MV-4-11 (cell line): ENCODE results near the gene FBXL5.

Experiments used
- DNase-seq: peaks from one replicate; lab custom pipeline; 2025; lab: John Stamatoyannopoulos, UW

Gene FBXL5, protein sequence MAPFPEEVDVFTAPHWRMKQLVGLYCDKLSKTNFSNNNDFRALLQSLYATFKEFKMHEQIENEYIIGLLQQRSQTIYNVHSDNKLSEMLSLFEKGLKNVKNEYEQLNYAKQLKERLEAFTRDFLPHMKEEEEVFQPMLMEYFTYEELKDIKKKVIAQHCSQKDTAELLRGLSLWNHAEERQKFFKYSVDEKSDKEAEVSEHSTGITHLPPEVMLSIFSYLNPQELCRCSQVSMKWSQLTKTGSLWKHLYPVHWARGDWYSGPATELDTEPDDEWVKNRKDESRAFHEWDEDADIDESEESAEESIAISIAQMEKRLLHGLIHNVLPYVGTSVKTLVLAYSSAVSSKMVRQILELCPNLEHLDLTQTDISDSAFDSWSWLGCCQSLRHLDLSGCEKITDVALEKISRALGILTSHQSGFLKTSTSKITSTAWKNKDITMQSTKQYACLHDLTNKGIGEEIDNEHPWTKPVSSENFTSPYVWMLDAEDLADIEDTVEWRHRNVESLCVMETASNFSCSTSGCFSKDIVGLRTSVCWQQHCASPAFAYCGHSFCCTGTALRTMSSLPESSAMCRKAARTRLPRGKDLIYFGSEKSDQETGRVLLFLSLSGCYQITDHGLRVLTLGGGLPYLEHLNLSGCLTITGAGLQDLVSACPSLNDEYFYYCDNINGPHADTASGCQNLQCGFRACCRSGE

DNA sequence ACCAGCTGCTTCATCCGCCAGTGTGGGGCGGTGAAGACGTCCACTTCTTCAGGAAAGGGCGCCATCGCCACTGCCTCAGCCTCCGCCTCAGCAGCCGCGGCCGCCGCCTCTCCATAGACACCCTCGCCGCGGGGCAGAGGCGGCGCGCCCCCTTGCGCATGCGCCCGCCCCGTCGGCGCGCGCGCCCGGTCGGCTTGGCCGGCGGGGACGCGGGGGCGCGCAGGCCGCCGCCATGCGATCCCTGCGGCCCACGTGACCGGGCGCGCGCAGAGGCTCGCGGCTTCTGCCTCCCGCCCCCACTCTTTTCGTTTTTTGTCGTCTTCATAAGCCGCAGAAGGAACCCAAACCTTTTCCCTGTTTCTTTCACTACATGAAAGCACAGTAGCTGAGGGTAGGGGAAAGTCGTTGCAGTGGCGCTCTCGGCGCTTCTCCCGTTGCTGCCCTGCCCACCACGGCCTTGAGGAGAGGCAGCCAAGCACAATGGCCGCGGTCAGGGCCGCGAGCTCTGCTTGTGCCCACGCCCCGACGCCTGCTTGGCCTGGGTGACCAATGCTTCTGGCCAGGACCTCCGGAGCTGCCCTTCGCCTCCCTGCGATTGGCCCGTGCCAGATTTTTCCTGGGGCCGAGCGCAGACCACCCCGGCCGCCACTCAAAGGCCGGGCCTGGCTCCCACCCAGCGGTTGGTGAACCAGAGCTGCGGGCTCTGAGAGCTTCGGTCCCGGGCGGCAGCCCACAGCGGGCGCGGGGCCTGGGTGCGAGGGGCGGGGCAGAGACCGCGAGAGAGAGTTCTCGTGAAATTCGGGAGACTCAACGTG is at the start of gene FBXL5:
FBXL5 (minus strand) TSS at position 135 of the 815 bp plus-strand sequence; CDS start at position 65, 70 bp downstream.
- DNase-seq = peak; percentile 71

DNA sequence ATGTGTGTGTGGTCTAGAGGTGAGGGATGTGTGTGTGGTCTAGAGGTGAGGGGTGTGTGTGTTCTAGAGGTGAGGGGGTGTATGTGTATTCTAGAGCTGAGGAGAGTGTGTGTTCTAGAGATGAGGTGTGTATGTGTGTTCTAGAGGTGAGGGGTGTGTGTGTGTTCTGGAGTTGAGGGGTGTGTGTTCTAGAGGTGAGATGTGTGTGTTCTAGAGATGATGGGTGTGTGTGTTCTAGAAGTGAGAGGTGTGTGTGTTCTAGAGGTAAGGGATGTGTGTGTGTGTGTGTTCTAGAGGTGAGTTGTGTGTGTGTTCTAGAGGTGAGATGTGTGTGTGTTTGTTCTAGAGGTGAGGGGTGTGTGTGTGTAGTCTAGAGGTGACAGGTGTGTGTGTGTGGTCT is 49.0 kb upstream of the FBXL5 start:
- no peak for DNase-seq

DNA sequence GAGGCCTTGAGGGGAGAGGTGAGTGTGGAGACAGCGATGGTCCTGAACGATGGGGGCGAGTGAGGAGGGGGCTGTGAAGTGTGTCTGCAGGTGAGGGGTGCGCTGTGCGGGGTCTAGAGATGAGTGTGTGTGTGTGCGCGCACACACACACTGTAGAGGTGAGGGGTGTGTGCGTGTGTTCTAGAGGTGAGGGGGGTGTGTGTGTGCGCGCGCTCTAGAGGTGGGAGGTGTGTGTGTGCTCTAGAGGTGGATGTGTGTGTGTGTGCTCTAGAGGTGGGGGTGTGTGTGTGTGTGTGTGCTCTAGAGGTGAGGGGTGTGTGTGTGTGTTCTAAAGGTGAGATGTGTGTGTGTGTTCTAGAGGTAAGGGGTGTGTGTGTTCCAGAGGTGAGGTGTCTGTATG is 48.3 kb upstream of the FBXL5 start:
- no peak for DNase-seq

DNA sequence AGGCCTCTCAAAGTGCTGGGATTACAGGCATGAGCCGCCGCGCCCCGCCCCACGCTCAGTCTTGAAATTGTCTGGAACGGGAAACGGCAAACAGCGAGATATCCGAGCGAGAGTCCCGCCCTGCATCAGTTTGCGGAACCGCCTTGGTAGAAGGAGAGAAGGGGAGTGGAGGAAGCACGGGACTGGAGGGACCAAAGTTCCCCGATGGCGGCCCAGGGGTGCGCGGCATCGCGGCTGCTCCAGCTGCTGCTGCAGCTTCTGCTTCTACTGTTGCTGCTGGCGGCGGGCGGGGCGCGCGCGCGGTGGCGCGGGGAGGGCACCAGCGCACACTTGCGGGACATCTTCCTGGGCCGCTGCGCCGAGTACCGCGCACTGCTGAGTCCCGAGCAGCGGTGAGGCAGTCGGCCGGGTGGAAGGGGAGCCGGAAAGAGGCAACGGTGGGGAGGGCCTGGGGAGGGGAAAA is 47.8 kb upstream of the FBXL5 start, which contains the start of gene BST1:
BST1 (plus strand) TSS at position 125 of the 463 bp plus-strand sequence; CDS start at position 205, 80 bp downstream.
- DNase-seq = peak; percentile 74

DNA sequence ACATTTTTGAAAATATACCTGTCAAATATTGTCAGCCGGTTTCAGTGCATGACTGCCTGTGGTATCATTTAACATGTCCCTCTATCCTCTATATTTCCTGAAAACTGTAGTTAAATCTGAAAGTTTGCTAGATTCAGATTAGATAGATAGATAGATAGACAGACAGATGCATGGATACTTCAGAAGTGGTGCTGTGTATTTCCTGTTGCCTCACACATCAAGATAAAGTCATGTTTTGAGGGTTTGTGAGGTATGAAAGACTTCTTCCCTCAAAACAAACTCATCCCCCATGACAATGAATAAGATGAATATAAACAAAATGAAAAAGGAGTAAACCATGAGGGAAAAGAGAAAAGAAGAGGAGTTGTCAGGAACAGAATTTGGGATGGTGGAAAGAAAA is 41.7 kb upstream of the FBXL5 start:
- DNase-seq = no peak

DNA sequence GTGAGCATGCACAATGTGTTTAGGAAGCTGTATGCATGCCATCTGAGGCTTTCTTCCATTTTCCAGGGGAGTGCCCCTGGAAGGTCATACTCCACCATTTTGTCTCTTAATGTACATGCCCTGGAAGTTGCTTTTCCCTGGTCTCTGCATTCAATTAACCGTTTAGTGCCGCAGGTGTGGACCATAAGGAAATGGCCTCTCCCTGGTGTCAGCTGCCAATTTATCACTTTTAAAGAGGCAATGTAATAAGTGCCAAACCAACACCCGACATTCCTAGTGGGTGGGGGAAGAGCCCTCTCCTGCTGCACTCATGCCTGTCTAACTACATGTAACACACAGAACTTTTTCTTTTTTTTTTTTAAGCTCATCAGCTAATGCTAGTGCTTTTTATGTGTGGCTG is 40.6 kb upstream of the FBXL5 start:
- no peak for DNase-seq

DNA sequence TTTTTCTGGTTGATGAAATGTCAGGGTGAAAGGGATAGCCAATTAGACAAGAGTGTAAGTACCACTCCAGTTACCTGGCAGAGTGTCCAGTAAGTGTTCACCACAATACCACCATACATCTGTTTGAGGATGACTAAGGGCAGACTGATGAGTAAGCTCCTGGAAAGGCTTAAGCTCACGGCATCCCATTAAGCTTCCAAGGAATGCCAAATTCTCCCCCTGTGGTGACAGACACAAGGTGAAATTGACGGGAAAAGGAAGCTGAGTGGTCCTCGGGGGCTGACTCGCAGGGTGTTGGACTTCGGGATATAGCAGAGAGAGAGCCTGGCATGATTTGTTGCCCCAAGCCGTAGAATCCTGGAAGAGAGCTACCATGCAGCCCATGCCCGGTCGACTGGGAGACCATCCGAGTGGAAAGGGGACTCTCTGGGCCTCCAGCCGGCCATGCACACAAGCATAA is 40.1 kb upstream of the FBXL5 start:
- peak; percentile 21 for DNase-seq

DNA sequence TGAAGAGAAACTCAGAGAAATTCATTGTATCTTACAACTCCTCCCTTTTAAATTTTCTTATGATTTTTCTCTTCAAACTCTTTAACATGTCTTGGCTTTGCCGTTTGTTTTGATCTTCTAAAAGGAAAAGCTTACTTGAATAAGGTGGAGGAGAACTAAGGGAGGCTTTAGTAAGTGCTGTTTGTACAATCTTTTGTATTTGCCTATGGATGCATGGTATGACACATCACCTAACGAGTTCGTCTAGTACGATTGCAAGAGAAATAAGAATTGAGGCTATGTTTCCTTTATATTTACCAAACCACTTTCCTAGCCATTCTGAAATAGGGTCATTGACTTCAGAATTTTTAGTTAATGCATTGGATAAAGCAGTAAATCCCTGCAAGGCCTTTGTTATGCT is 39.3 kb upstream of the FBXL5 start:
- DNase-seq = no peak

DNA sequence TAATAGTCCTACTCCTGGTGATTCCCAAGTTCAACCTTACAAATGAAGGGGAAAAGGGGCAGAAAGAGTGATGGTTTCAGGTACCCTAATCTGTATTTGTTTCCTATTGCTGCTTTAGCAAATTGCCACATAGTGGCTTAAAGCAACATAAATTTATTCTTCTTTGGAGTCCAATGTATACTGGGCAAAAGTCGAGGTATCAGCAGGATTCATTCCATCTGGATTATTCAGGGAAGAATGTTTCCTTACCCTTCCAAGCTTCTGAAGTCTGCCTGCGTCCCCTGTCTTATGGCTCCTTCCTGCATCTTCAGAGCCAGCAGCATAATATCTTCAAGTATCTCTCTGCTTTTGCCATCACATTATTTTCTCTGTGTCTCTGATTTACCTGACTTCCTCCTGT is 37.4 kb upstream of the FBXL5 start:
- no peak for DNase-seq

DNA sequence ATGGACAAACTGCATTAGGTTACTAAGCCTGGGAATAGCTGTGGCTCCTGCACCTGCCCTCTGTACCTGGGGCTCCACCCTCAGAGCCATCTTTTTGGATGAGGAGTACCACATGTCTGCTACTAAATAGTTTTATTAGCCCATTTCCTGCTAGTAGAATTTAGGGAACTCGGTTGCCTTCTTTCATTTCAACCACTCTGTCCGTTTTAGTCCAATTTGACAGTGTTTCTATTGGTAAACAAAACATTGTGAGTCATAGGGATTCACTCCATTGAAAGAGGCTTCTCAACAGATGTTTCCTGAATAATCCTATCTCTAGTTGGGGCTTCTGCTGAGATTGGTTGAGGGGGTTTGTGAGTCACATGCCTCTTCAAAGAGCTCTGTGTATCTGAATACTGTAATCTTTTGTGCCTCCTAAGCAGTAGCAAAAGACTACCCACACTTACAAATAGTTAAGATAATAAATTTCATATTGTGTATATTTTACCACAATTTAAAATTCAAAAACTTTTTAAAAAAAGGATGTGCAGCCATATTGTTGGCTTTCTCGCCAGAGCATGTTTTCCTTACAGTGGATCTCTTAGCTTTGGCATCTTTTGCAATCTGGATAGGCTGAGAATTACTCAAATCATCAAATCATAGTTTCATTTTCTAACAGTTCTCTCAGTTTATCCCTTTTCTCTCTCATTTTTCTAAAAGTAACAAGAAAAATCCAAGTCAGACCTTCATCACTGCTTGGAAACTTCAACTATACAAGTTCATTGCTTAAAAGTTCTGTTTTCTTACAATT is 36.4 kb upstream of the FBXL5 start:
- DNase-seq = peak; percentile 78

DNA sequence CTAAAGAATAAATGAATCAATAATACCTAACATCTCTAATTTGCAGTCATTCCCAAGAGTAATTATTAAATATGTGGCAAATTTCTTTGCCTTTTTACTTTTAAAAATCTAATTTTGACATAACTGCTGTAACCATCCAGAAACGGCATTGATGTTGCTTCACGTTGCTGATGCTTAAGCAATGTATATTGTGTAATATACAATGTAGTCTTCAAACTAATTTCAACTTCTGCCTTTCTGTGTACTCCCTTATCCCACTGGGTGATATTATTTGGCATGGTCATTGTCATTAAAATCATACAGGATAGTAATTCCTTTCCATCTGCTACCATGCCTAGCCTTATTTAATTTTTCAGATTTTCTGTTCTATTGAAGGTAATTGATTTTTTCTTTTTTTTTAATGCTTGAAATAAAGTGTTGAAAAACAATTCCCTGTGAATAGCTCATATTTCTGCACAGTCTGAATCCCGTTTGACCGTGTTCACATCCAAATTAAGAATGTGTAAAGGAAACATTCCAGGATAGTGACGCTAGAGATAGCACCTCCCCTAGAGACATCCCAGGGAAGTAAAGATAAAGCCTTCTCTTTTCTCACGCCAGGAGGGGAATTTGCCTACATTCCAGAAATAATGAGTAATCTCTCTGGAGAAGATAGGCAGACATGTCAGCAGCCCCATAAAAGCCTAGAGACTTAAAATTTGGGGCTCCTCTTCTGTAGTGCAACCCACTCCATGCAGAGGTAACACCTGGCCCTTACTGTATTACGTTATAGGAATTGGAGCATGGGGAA is 35.1 kb upstream of the FBXL5 start:
- peak; percentile 81 for DNase-seq

DNA sequence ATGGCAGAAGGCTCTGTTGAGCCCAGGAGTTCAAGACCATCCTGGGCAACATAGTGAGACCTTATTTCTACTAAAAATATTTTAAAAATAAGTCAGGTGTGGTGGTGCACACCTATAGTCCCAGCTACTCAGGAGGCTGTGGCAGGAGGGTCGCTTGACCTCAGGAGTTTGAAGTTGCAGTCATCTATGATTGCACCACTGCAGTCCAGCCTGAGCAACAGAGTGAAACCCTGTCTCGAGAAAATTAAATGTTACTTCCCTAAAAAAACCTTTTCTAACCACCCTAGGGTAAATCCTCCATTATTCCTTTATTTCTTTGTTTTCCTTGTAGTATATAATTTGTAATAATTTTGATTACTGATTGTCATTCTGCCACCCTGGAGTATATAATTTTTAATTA is 34.4 kb upstream of the FBXL5 start:
- peak; percentile 82 for DNase-seq

DNA sequence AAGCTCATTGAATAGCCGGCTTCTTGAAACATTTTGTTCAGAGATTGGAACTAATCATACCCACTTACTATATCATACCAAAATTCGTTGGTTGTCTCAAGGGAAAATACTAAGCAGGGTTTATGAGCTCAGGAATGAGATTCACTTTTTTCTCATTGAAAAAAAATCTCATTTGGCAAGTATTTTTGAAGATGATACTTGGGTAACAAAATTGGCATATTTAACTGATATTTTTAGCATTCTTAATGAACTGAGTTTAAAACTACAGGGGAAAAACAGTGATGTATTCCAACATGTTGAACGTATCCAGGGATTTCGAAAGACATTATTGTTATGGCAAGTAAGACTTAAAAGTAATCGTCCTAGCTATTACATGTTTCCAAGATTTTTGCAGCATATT is 32.9 kb upstream of the FBXL5 start:
- no peak for DNase-seq

DNA sequence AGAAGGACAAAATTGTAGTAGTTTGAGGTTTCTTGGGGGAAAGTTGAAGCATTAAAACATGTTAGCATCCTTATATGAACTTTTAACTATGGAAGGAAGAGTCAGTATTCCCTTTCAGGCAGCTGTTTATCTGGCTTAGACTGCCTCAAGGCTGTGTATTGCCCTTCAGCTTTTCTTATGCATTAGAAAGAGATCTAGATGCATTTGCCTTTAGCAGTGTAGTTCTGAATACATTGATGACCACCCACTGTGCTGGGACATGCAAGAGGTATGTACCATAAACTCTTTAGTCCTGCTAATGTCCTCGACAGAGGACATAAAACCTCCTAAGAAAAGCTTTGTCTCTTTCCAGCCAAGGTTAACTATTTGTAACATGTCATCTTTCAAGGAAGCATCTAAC is 29.3 kb upstream of the FBXL5 start:
- no peak for DNase-seq

DNA sequence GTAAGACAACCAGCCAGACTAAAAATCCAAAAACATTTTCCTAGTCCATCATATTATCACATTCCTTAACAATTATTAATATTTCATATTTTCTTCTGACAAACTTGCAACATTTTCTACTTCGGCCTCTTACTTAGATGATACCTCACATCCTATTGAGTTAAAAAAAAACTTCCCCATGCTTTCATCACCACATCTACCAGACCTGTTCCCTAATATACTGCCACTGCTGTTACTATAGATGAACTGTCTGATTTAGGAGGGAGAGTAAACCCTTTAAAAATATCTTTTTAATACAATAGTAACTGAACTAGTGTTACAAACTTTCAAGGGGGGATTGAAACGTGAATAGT is 28.0 kb upstream of the FBXL5 start:
- peak; percentile 27 for DNase-seq

DNA sequence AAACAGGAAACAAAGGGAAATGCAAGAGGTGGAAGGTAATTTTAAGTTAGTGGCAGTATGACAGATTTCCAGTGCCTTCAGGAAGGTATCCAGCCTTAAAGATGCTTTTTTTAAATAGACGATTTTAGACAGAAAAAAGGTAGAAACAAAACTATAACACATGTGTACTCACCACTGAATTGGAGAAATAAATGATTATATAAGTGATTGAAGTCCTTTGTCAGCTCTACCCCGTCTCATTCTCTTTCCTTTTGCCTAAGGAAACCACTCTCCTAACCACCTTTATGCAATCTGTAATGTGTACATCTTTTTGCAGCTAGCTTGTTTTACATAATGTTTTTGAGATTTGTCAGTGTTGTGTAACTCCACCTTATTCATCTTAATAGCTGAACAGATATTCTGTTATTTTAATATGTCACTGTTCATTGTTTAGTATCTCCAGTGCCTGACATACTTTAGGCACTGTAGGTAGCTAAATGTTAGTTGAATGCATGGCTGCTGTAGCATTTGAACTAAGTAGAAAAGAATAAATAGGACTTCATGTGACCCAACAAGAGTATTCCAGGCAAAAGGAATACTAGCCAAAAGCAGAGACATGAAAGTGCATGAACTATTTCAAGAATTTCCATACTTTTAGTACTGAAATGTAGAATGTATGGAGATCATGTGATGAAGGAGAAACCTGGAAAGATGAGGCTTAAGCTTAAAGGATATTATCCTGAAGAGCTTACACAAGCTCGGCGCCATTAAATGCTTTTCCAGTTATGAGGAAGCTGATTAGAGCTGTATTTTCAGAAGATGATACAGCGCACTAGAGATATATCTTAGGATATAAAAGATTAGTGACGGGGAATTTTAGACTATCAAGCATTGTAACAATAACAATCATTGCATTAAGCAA is 27.3 kb upstream of the FBXL5 start:
- no peak for DNase-seq

DNA sequence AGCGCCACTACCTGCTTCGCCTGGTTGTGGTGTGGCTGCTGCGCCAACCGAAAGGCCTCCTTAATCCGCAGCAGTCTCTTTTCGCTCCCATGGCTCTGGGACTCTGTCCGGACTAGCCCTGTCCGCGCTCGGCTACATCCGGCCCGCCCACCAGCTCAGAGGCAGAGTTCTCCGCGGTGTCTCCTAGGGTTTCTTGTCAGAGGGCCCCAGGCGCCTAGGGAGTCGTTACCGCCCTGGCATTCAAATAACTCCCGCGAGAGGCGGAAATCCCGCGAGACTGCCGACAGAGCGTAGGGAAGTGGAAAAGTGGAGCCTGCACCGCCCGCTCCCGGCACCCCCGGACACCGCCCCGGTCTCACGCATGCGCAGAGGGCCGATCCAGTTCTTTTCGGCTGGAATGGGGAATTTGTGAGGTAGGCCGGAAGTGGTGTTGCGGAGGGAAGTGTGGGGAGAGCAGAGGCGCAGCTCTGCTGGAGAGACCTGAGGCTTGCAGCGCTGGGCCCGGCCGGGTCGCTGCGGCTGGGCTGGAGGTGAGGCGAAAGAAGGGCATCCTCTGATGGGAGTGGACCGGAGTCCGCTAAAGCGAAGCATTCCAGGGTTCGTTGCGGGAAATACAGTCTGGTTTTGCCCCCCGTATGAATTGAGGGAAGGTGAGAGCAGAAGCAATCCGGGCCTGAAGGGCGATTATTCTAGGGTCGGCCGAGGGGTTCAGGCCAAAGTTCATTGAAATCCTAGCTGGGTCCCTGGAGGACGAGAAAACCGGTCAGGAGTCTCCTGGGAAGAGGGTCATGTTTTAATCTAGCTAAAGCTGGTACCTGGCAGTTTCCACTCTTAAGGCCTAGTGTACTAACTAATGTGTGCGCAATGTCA is 26.4 kb upstream of the FBXL5 start, which contains the start of gene FAM200B:
FAM200B (plus strand) TSS at position 456 of the 870 bp plus-strand sequence. CDS start 5,151 bp downstream, outside the sequence.
- DNase-seq = peak; percentile 98

DNA sequence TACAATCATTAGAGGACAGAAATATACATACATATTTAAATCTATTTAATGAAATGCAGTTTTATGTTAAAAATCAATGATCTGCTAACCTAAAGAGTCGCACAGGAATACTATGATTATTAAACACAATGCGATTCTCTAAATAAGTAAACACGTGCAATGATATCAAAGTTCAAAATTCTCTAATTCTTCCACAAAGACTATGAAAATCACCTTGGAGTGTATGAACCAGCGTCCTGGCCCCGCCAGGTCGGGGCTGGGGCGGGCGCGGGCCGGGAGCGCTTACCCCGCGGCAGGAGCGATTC is 25.9 kb upstream of the FBXL5 start:
- DNase-seq = no peak

DNA sequence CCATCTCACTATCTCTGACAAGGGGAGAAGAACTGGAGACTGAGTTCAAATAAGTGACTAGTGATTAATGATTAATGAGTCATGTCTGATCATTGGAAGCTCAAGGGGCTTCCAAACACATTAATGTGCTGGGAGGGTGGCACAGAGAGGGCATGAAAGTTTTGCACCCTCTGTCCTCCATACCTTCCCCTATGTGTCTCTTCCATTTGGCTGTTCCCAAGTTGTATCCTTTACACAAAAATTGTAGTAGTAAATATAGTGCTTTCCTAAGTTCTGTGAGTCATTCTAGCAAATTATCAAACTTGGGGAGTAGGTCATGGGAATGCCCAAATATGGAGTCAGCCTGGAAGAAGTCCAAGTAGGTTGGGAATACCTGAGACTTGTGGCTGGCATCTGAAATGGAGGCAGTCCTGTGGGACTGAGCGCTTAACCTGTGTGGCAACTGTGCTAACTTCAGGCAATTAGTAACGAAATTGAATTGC is 22.4 kb upstream of the FBXL5 start:
- DNase-seq = no peak
